Measurements from ENCODE around the gene LIMS1.
"Not testable (repeated sequence)": the region's sequence is repeated elsewhere in the genome, so short reads cannot be mapped to it uniquely, and the experiment has no call there.

Gene LIMS1

DNA sequence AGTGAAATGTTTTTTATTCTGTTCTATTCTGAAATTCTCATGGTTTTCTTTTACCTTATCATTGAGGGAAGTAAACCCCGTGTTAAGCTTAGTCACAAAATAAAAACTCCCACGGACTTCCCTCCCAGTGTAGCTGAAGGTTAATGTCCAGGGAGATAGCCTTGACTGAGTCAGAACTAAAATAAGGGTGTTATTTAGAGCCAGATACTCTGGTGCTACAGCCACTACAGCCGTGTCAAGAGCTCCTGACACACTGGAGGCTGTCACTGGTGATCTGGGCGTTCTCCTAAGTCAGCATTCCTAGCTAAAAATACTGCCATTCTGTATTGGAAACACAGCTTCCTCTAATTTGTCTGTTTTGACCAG lies 103.0 kb downstream of the LIMS1 start:
- DNase-seq, result no peak

- DNase-seq, result no peak
Measured at GRCh38 chr2:108640731-108641130, 106.5 kb downstream of the LIMS1 start.

DNA sequence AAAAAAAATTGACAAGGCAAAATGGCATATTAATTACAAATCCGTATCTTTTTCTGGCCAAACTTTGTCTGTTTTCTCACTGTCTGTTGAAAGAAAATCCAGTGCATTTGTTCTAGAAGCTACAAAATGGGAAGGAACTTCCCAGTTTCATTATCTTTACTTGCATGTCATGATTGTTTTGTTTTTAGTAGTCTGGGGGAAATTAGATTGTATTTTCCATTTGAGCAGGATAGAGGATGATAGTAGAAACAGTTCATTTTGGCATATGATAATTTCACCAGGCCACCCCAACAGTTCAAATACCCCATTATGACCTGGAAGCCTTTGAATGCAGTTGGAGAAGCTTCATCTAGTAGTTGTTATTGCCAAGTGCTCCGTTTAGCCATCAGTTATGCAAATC lies 107.5 kb downstream of the LIMS1 start:
- no peak for DNase-seq

DNA sequence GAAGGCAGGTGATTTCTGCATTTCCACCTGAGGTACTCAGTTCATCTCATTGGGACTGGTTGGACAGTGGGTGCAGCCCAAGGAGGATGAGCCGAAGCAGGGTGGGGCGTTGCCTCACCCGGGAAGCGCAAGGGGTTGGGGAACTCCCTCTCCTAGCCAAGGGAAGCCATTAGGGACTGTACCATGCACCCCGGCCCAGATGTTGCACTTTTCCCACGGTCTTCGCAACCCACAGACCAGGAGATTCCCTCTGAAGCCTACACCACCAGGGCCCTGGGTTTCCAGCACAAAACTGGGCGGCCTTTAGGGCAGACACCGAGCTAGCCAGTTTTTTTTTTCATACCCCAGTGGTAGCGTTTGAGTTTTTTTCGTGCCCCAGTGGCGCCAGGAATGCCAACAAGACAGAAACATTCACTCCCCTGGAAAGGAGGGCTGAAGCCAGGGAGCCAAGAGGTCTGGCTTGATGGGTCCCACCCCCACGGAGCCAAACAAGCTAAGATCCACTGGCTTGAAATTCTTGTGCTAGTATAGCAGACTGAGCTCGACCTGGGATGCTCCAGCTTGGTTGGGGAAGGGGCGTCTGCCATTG lies 109.1 kb downstream of the LIMS1 start:
- DNase-seq, result no peak

GRCh38 chr2:108643862-108644261 lies 109.6 kb downstream of the LIMS1 start:
- not testable (repeated sequence) for DNase-seq

GRCh38 chr2:108644446-108644845 lies 110.2 kb downstream of the LIMS1 start:
- not testable (repeated sequence) for DNase-seq

GRCh38 chr2:108648796-108649195 lies 114.5 kb downstream of the LIMS1 start:
- not testable (repeated sequence) for DNase-seq

DNA sequence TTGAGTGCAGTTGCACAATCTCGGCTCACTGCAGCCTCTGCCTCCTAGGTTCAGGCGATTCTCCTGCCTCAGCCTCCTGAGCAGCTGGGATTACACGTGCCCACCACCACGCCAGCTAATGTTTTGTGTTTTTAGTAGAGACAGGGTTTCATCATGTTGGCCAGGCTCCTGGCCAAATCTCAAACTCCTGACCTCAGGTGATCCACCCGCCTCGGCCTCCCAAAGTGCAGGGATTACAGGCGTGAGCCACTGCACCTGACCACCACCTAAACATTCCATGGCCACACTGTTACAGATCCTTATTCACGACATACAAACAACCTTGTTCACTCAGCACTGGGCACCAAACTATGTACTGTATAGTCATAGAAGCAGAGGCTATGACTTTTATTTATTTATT lies 116.2 kb downstream of the LIMS1 start:
- not testable (repeated sequence) for DNase-seq

DNA sequence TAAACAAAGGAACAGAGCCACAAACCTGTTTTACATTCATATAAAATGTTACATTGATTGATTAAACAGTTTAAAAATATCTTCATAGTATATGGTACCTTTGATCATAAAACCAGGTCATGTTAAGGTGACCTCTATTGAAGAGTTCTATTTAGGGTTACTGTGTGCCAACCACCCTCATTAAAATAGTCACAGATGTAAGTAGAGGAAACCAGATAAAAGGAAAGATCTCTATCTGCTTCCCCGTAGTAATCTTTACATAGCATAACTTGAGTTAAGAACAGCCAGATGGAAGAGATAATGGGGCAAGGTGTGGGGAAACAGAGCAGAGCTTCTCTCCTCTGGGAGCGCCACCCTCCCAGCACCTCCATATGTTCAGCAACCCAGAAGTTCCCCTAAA lies 117.2 kb downstream of the LIMS1 start:
- DNase-seq, result not testable (repeated sequence)

GRCh38 chr2:108652187-108652931 lies 118.1 kb downstream of the LIMS1 start:
- peak; percentile 25 for DNase-seq

DNA sequence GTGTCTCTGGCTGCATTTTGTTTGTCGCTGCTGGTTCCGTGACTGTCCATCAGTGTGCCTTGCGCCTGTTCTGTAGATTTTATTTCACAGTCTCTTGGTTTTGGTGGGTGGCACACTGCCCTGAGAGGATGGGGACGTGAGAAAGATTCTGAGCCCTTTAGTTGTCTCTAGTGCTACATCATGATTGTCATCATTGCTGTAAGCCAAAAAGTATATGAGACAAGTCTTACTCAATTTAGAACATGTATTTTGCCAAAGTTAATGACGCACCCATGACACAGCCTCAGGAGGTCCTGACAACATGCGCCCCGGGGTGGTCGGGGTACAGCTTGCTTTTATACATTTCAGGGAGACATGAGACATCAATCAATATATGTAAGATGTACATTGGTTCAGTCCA lies 119.2 kb downstream of the LIMS1 start:
- not testable (repeated sequence) for DNase-seq

DNA sequence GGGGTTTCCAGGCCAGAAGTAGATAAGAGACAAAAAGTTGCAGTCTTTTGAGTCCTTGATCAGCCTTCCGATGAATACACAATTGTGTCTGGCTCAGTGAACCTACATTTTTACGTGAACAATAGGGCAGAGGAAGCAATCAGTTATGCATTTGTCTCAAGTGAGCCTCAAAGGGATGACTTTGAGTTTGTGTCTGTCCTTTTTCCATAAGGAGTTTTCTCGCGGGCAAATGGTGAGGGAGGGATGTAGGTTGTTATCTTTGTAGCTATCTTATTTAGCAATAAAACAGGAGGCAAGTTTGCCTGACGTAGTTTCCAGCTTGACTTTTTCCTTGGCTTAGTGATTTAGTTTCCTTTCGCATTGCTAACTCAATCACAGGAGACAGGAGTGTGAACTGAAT lies 119.6 kb downstream of the LIMS1 start:
- not testable (repeated sequence) for DNase-seq

GRCh38 chr2:108654521-108655125 lies 120.4 kb downstream of the LIMS1 start:
- DNase-seq, result peak; percentile 55

DNA sequence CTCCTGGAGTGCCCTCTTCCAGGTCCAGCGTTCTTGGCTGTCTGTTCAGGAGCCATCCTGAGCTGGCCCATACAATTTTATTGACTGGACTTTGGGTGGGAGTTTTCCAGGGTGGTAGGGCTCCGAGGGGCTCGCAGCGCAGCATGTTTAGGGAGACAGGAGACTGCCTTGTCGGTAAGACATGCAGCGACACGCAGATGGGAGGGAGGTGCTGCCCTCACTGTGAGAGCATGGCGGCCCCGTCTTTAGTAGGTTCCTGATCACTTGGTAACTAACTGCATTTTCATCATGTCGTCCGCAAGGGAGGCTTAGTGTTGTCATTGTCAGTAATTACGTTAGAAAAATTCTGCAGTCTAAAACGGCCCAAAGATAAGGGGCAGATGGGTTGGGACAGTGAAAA lies 121.0 kb downstream of the LIMS1 start:
- not testable (repeated sequence) for DNase-seq

- not testable (repeated sequence) for DNase-seq
Measured at GRCh38 chr2:108656282-108656681, 122.0 kb downstream of the LIMS1 start.

- DNase-seq, result not testable (repeated sequence)
Measured at GRCh38 chr2:108657517-108657916, 123.2 kb downstream of the LIMS1 start.

GRCh38 chr2:108658553-108658952 lies 124.3 kb downstream of the LIMS1 start:
- not testable (repeated sequence) for DNase-seq

DNA sequence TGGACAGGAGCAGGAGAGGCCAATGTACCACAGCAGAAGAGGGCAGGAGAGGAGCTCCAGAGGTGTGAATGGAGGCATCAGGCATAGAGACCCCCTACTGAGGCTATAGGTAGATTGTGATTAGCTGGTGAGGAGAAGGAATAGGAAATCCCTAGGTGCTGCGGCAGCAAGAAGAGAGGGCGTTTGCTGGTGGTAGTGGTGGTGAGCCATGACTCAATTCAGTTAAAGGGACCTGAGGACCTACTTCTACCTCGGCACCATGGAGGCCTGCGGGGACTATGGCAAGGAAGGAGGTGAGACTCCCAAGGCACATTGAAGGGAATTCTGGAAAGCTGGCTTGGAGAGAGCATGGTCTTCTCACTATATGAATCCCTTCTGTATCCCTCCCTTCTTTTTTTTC lies 127.2 kb downstream of the LIMS1 start:
- not testable (repeated sequence) for DNase-seq

GRCh38 chr2:108662207-108662612 lies 127.9 kb downstream of the LIMS1 start:
- peak; percentile 30 for DNase-seq

DNA sequence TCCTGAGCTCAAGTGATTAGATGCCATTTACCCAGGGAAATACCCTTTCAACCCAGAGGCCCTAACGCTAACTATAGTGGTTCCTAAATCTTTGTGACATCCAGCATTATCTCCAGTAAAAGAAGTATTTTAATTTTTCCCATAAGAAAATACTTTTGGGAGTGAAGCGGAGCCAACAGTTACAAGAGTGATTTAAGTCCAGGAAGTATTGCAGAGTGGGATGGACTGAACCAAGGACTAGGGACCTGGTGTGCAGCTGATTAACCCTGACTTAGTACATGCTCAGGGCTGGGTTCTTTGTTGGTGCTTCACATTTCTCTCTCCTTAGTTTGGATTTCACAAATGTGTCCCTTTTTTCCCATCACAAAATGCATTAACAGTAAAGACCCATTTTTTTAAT lies 129.1 kb downstream of the LIMS1 start:
- not testable (repeated sequence) for DNase-seq

- not testable (repeated sequence) for DNase-seq
Measured at GRCh38 chr2:108664089-108664488, 129.8 kb downstream of the LIMS1 start.

DNA sequence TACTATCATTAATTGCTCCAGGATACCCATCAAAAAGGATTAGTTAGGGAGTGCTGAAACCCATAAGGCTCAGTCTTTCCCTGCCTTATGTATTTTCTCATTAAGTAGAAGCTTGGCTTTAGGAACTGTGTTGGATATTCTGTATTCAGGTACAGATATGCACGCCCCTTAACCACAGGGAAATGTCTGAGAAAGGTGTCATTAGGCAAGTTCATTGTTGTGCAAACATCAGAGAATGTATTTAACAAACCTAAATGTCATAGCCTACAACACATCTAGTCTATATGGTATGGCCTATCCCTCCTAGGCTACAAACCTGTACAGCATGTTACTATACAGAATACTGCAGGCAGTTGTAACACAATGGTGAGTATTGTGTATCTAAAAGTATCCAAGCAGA lies 130.7 kb downstream of the LIMS1 start:
- not testable (repeated sequence) for DNase-seq

GRCh38 chr2:108665975-108666374 lies 131.7 kb downstream of the LIMS1 start:
- not testable (repeated sequence) for DNase-seq

- not testable (repeated sequence) for DNase-seq
Measured at GRCh38 chr2:108667140-108667539, 132.9 kb downstream of the LIMS1 start.
